Mesothelial cell of epicardium (in vitro differentiated cells): ENCODE data around the gene TSEN15. TPM values are rescaled to one million over a fixed set of nuclear protein-coding genes. Genes with fewer than 3 reads are reported as not detected.

Experiments
- DNase-seq, 2 experiments: peaks; one replicate each; pipeline ENCODE4 v3.0.0; 2021; ENCODE audit warnings: low spot score in 2 of 2; ENCODE audit not compliant: unreplicated experiment in 2 of 2
- H3K27ac Mint-ChIP-seq: 2 replicates; pipeline ENCODE4 v1.8.0; 2021; ENCODE audit warnings: mixed read lengths
- H3K27me3 Mint-ChIP-seq: 2 replicates; pipeline ENCODE4 v1.8.0; 2021; ENCODE audit warnings: low read depth, mixed read lengths
- H3K36me3 Mint-ChIP-seq: 2 replicates; pipeline ENCODE4 v1.8.0; 2021; ENCODE audit warnings: mixed read lengths
- H3K4me1 Mint-ChIP-seq: 2 replicates; pipeline ENCODE4 v1.8.0; 2021; ENCODE audit warnings: mixed read lengths
- H3K4me3 Mint-ChIP-seq: 2 replicates; pipeline ENCODE4 v1.8.0; 2021; ENCODE audit warnings: mild to moderate bottlenecking, moderate library complexity, mixed read lengths
- H3K9me3 Mint-ChIP-seq: 2 replicates; pipeline ENCODE4 v1.8.0; 2021; ENCODE audit warnings: mixed read lengths
- CTCF ChIP-seq: fragments of 200-600 bp; sonication (generic); IDR thresholded peaks from one replicate; pipeline ENCODE4 v1.5.0; 2021; ENCODE audit warnings: antibody characterized with exemption; ENCODE audit not compliant: unreplicated experiment
- total RNA-seq: library from RNA; stranded (reverse); gene quantifications from 3 replicates; pipeline ENCODE4 v1.2.1, GENCODE V29; 2021

TSEN15 gene
- total RNA-seq, 1 donor from 2014 or later, result 32.8 TPM

GRCh38 chr1:184056921-184057555 is 5.5 kb downstream of the TSEN15 start:
- DNase-seq, result no peak
- Mint-ChIP-seq H3K4me3 (no peak overlapping the region), H3K4me1 (peaks cover 33% of the 10 kb centered on the region), H3K27me3 (no peaks in the 10 kb centered on the region), H3K27ac (peak overlapping the region; percentile 82), H3K36me3 (peaks cover 27% of the 10 kb centered on the region), H3K9me3 (peaks cover 4% of the 10 kb centered on the region)
- no peak for TF ChIP-seq CTCF

- H3K27me3 Mint-ChIP-seq, result no peaks in the 10 kb centered on the region
- TF ChIP-seq CTCF, result no peak
- H3K4me3 Mint-ChIP-seq, result no peak overlapping the region
- H3K36me3 Mint-ChIP-seq, result peaks cover 28% of the 10 kb centered on the region
- peaks cover 16% of the 10 kb centered on the region for H3K4me1 Mint-ChIP-seq
- no peak for DNase-seq
- H3K9me3 Mint-ChIP-seq, result peaks cover 5% of the 10 kb centered on the region
- no peak overlapping the region for H3K27ac Mint-ChIP-seq
These were observed 8.4 kb downstream of the TSEN15 start for GRCh38 chr1:184059887-184060286.

- no peak for TF ChIP-seq CTCF
- DNase-seq, result no peak
- peaks cover 27% of the 10 kb centered on the region for H3K36me3 Mint-ChIP-seq
- H3K4me1 Mint-ChIP-seq, result peaks cover 16% of the 10 kb centered on the region
- H3K9me3 Mint-ChIP-seq, result peaks cover 8% of the 10 kb centered on the region
- H3K27ac Mint-ChIP-seq, result no peak overlapping the region
- no peak overlapping the region for H3K4me3 Mint-ChIP-seq
- no peaks in the 10 kb centered on the region for H3K27me3 Mint-ChIP-seq
These were observed 8.8 kb downstream of the TSEN15 start for GRCh38 chr1:184060316-184060715.

GRCh38 chr1:184061396-184062003 is 10.0 kb downstream of the TSEN15 start:
- no peak for TF ChIP-seq CTCF
- no peak overlapping the region for H3K4me3 Mint-ChIP-seq
- peaks cover 35% of the 10 kb centered on the region for H3K36me3 Mint-ChIP-seq
- no peaks in the 10 kb centered on the region for H3K27me3 Mint-ChIP-seq
- no peak for DNase-seq
- H3K9me3 Mint-ChIP-seq, result peaks cover 13% of the 10 kb centered on the region
- H3K4me1 Mint-ChIP-seq, result peaks cover 16% of the 10 kb centered on the region
- peak overlapping the region; percentile 63 for H3K27ac Mint-ChIP-seq

- no peak for TF ChIP-seq CTCF
- H3K4me3 Mint-ChIP-seq, result no peak overlapping the region
- H3K27ac Mint-ChIP-seq, result no peak overlapping the region
These were observed 11.2 kb downstream of the TSEN15 start for GRCh38 chr1:184062640-184063286.

More at GRCh38 chr1:184062640-184063286, 11.2 kb downstream of the TSEN15 start:
- no peak for DNase-seq
- Mint-ChIP-seq H3K27me3 (no peaks in the 10 kb centered on the region), H3K36me3 (peaks cover 42% of the 10 kb centered on the region), H3K4me1 (peaks cover 9% of the 10 kb centered on the region), H3K9me3 (peaks cover 13% of the 10 kb centered on the region)
